Muscle layer of colon (tissue), 2 donors: ENCODE results near the gene PNKD.
"Not testable (repeated sequence)": the region's sequence is repeated elsewhere in the genome, so short reads cannot be mapped to it uniquely, and the experiment has no call there.

ENCODE experiments used
- H3K27ac ChIP-seq: one replicate; pipeline ENCODE4 v1.7.0; 2013; ENCODE audit warnings: low read depth, mild to moderate bottlenecking, low read length, moderate library complexity
- H3K27me3 ChIP-seq, 2 donors: one replicate each; pipeline ENCODE4 v1.7.0; 2013; ENCODE audit warnings: low read length in 2 of 2, mild to moderate bottlenecking in 2 of 2; ENCODE audit not compliant: insufficient read depth in 2 of 2, control insufficient read depth in 1 of 2
- H3K36me3 ChIP-seq: one replicate; pipeline ENCODE4 v1.7.0; 2013; ENCODE audit warnings: mild to moderate bottlenecking, low read length; ENCODE audit not compliant: insufficient read depth
- H3K4me1 ChIP-seq: one replicate; pipeline ENCODE4 v1.7.0; 2013; ENCODE audit warnings: mild to moderate bottlenecking, low read length; ENCODE audit not compliant: insufficient read depth
- H3K4me3 ChIP-seq, 2 donors: one replicate each; pipeline ENCODE4 v1.7.0; 2013; ENCODE audit warnings: low read length in 2 of 2, low read depth in 1 of 2, mild to moderate bottlenecking in 1 of 2, moderate library complexity in 1 of 2
- H3K9ac ChIP-seq: one replicate; pipeline ENCODE4 v1.7.0; 2013; ENCODE audit warnings: low read length
- H3K9me3 ChIP-seq: one replicate; pipeline ENCODE4 v1.7.0; 2013; ENCODE audit warnings: mild to moderate bottlenecking, low read length
- donor health status: abdominal sarcoma.
- donor health status: Adenocarcinoma of cecum.

Gene PNKD

DNA sequence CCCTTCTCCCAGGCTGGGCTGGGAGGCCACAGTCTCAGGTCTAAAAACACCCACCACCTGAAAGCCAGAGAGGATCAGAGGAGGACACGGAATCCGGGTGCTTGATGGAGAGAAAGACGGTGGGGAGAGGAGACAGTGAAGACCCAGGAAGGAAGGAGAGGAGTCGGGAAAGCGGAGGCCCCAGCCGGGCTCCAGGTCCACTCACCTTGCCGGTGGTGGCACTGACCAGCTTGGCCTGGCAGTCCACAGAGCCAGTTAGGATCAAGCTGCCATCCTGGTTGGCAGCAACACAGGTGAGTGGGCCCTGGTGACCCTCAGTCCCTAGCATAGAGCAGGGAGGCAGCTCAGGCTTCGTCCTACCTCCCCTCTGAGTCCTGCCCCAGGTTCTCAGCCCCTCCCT lies 4.7 kb upstream of the PNKD start:
- Histone ChIP-seq H3K27ac (no peak overlapping the region), H3K36me3 (peaks cover 44% of the 10 kb centered on the region), H3K4me1 (peaks cover 50% of the 10 kb centered on the region), H3K27me3 (no peaks in the 10 kb centered on the region), H3K4me3 (no peak overlapping the region), H3K9ac (no peak overlapping the region), H3K9me3 (no peaks in the 10 kb centered on the region)

GRCh38 chr2:218266316-218266979 lies 3.9 kb upstream of the PNKD start:
- Histone ChIP-seq H3K27me3 (no peaks in the 10 kb centered on the region), H3K4me1 (peaks cover 48% of the 10 kb centered on the region), H3K9me3 (no peaks in the 10 kb centered on the region), H3K4me3 (no peak overlapping the region), H3K9ac (no peak overlapping the region), H3K27ac (no peak overlapping the region), H3K36me3 (peaks cover 44% of the 10 kb centered on the region)

- peaks cover 48% of the 10 kb centered on the region for H3K4me1 ChIP-seq
Measured at GRCh38 chr2:218267259-218267658, 3.1 kb upstream of the PNKD start.

DNA sequence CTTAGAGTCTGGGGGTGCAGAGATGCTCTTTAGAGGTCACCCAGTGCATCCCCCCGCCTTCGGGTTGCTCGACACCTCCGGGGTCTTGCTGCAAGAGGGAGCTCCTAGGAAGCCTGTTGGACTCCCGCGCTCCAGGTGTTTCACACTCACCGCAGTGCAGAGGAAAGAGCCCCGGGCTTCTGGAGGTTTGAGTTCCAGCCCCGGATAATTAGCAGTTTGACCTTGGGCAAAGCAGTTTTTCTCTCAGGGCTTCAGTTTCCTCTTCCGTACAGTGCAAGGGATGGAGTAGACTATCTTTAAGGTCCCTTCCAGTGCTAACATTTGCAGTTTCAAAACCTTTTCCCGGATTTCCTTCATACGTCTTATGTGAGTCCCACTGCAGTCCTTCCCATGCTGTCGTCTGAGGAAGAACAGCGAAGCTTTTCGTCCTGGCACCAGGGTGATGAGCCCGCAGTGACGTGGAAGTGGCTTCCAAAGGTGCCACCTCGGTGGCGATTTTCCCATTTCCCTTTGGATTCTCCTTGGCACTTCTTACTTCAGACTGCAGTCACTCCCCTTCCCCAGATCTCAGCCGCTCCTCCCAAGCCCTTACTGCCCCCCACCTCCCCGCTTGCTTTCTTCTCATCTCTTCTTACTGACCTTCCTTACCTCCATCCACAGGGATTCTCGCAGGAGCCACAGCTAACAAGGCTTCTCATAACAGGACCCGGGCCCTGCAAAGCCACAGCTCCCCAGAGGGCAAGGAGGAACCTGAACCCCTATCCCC lies 585 bp downstream of the PNKD start:
- Histone ChIP-seq H3K9me3 (no peaks in the 10 kb centered on the region), H3K27me3 (no peaks in the 10 kb centered on the region), H3K4me1 (peaks cover 33% of the 10 kb centered on the region), H3K4me3 (peak overlapping the region; percentile 82 to 90), H3K27ac (peak overlapping the region; percentile 83), H3K9ac (peak overlapping the region; percentile 40), H3K36me3 (peaks cover 44% of the 10 kb centered on the region)

More at GRCh38 chr2:218267259-218267658, 3.1 kb upstream of the PNKD start:
- H3K9ac ChIP-seq: no peak overlapping the region
- no peaks in the 10 kb centered on the region for H3K9me3 ChIP-seq
- H3K27me3 ChIP-seq: no peaks in the 10 kb centered on the region
- H3K27ac ChIP-seq: no peak overlapping the region
- H3K36me3 ChIP-seq: peaks cover 44% of the 10 kb centered on the region
- no peak overlapping the region for H3K4me3 ChIP-seq

DNA sequence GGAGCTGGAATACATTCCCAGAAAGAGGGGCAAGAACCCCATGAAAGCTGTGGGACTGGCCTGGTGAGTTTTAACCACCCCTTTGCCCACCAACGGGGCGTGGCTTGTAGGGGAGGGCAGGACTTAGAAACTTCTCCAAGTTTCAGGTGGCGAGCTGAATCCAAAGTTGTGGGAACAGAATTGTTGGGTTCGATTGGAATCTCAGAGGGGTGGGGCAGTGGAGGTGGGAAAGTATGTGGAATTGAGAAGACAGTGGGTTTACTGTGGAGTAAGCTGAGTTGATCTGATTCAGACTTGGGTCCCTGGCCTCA lies 1.1 kb downstream of the PNKD start:
- no peaks in the 10 kb centered on the region for H3K27me3 ChIP-seq
- H3K9me3 ChIP-seq: no peaks in the 10 kb centered on the region
- H3K9ac ChIP-seq: peak overlapping the region; percentile 40
- peaks cover 33% of the 10 kb centered on the region for H3K4me1 ChIP-seq
- peaks cover 44% of the 10 kb centered on the region for H3K36me3 ChIP-seq
- peak overlapping the region; percentile 83 for H3K27ac ChIP-seq
- peak overlapping the region; percentile 82 to 90 for H3K4me3 ChIP-seq

DNA sequence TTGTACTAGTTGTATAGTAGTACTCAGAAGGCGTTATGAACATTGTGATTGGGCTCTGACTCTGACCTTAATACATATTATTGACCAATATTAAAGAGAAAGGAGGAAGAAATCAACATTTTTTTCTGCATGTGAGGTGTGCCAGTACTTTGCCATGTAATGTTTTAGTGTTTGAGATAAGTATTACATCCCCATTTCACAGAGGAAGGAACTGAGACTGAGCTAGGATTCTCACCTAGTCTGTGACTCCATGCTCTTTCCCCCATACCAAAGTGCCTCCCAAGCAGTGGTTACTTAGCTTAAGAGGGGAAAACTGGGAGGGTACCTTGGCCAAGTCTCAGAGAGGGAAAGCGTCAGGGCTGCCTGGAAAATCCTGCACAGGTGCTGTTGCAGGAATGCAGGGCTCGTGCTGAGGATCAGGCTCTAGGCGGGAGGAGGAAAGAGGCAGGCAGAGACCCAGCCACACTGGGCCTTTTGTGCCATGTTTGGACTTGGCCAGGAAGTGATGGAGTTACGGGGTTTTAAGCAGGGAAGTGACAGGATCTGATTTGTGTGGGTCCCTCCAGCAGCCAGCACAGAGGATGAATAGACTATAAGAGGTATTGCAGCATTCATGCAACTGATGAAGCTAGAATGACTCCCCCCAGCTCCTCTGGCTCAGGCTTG lies 1.7 kb downstream of the PNKD start:
- Histone ChIP-seq H3K27me3 (no peaks in the 10 kb centered on the region), H3K9me3 (no peaks in the 10 kb centered on the region), H3K4me3 (peak overlapping the region in 1 of 2 donors; percentile 90), H3K27ac (peak overlapping the region; percentile 90), H3K4me1 (peaks cover 33% of the 10 kb centered on the region), H3K9ac (peak overlapping the region; percentile 40), H3K36me3 (peaks cover 44% of the 10 kb centered on the region)

DNA sequence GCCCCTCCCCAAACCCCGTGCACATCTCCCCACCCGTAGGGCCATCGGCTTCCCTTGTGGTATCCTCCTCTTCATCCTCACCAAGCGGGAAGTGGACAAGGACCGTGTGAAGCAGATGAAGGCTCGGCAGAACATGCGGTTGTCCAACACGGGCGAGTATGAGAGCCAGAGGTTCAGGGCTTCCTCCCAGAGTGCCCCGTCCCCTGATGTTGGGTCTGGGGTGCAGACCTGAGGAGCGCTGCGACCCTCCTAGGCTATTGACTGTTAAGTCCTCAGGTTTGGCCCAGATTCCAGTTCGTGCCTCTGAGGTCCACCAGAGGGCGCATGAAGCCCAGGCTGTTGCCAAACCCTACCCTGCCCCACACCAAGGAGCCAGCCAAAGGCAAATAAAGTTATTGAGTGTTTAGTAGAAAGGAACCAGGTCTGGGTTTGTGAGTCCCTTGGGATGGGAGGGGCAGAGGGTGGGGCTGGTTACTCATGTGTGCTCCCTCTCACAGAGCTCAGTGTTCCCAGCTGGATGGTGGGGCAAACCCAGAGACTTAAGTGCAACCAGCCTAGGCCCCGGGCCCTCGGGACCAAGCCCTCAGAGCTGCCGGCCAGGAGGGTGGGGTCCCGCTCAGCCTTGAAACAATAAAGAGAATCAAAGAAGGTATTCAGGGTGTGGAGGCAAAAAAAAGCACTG lies 2.4 kb downstream of the PNKD start:
- Histone ChIP-seq H3K27me3 (no peaks in the 10 kb centered on the region), H3K27ac (peak overlapping the region; percentile 90), H3K36me3 (peaks cover 44% of the 10 kb centered on the region), H3K9me3 (no peaks in the 10 kb centered on the region), H3K4me1 (peaks cover 33% of the 10 kb centered on the region), H3K9ac (peak overlapping the region; percentile 2), H3K4me3 (no peak overlapping the region)

DNA sequence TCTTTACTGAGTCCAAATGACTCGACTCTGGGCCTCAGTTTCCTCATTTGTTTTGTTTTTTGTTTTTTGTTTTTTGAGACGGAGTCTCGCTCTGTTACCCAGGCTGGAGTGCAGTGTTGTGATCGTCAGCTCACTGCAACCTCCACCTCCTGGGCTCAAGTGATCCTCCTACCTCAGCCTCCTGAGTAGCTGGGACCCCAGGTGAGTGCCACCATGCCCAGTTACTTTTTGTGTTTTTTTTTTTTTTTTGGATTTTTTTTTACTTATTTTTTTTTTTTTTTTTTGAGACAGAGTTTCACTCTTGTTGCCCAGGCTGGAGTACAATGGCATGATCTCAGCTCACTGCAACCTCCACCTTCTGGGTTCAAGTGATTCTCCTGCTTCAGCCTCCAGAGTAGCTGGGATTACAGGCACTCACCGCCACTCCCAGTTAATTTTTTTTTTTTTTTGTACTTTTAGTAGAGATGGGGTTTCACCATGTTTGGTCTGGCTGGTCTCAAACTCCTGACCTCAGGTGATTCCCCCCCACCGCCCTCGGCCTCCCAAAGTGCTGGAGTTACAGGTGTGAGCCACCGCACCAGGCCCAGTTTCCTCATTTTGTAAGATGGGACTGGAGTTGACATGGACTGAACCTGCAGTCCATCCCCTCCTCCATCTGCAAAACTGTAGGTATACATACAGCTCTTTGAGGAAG lies 3.0 kb downstream of the PNKD start:
- peaks cover 33% of the 10 kb centered on the region for H3K4me1 ChIP-seq
- H3K4me3 ChIP-seq, H3K9ac ChIP-seq, H3K27me3 ChIP-seq, H3K9me3 ChIP-seq: not testable (repeated sequence)
- peak overlapping the region; percentile 83 for H3K27ac ChIP-seq
- peaks cover 50% of the 10 kb centered on the region for H3K36me3 ChIP-seq

GRCh38 chr2:218273908-218274249 lies 3.6 kb downstream of the PNKD start:
- H3K27ac ChIP-seq: no peak overlapping the region

DNA sequence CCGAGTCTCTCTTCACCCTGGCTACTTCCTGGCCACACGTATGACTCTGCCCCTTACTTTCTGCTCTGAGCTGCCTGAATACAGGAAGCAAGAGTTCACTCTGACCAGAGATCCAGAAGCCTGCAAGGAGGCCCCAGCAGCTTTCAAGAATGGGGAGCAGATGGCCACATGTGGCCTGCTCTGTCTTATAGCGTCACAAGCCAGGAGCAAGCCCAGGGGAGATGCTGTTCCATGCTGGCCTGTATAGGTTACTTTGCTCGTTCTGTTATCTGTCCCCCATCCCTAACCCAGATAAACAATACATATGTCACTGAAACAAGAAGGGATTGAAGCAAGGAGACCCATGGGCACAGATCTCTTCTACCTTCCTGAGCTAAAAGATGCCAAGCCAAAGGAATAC lies 4.3 kb downstream of the PNKD start:
- H3K4me3 ChIP-seq: no peak overlapping the region
- H3K36me3 ChIP-seq: peaks cover 62% of the 10 kb centered on the region
- H3K27me3 ChIP-seq: no peaks in the 10 kb centered on the region
- peaks cover 24% of the 10 kb centered on the region for H3K4me1 ChIP-seq
- H3K9ac ChIP-seq: no peak overlapping the region
- no peaks in the 10 kb centered on the region for H3K9me3 ChIP-seq
- no peak overlapping the region for H3K27ac ChIP-seq

More at GRCh38 chr2:218273908-218274249, 3.6 kb downstream of the PNKD start:
- Histone ChIP-seq H3K4me3 (no peak overlapping the region), H3K9me3 (no peaks in the 10 kb centered on the region), H3K4me1 (peaks cover 30% of the 10 kb centered on the region), H3K9ac (no peak overlapping the region), H3K36me3 (peaks cover 55% of the 10 kb centered on the region), H3K27me3 (no peaks in the 10 kb centered on the region)
